SKM-1 (cell line): Measurements from ENCODE around the gene TAF11.
"Not testable (repeated sequence)": the region's sequence is repeated elsewhere in the genome, so short reads cannot be mapped to it uniquely, and the experiment has no call there.

Source experiments
- DNase-seq: peaks from one replicate; lab custom pipeline; 2025; ENCODE audit not compliant: unreplicated experiment; lab: John Stamatoyannopoulos, UW

TAF11 gene

DNA sequence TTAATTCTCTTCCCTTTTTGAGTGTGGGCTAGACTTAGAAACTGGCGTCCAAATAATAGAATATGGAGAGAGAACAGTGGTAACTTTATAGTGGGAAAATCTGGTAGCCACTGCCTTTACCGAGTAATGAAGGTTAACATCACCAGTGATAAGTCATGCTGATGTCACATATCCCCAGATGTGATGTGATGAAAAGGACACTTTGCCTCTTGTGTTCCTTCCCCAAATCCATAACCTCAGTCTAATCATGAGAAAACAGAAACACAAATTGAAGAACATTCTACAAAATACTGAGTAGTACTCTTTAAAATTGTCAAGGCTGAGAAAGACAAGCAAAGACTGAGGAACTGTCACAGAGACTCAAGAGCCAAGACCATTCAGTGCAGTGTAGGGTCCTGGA, 19.0 kb upstream of the TAF11 start:
- no peak for DNase-seq

DNA sequence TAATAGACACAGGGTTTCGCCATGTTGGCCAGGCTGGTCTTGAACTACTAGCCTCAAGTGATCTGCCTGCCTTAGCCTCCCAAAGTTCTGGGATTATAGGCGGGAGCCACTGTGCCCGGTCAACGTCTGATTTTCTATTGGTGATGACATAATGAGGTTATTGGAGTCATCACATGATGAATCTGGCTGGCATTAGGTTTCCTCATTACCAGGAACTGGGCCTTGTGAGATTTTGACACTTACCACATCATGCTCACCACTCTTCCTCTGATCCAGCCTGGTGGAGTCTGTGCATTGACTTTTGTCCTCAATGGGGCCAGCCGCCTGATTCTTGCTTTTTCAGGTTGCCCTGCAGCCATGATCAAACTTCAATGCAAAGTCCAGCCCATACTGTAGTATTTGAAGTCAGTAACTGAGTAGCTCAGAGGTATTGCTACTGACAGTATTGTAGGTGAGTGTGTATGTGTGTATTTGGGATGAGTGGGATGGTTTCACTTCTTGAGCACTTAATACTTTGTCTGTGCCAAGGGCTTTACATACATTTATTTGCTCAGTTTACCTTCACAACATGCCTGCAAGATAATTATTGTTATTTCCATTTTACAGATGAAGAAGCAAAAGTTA, 17.3 kb upstream of the TAF11 start:
- DNase-seq: no peak

DNA sequence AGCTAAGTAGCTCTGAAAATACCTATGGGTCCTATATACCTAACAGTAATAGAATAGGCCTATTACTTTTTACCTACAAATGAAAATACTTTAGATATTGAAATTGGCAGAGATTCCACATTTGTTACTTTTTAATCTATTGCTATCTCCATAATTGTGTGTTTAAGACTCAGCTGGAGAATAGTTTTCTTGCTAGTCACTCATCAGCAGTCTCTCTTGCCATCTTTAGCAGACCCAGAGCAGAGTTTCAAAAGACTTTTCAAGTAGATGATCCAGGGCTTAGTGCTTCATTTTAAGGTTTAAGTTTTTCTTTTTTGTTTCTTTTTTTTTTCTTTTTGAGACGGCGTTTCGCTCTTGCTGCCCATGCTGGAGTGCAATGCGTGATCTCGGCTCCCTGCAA, 14.1 kb upstream of the TAF11 start:
- DNase-seq: no peak

- DNase-seq: no peak
These were observed 12.6 kb upstream of the TAF11 start for GRCh38 chr6:34900321-34901031.

- DNase-seq: not testable (repeated sequence)
These were observed 11.9 kb upstream of the TAF11 start for GRCh38 chr6:34899748-34900147.

DNA sequence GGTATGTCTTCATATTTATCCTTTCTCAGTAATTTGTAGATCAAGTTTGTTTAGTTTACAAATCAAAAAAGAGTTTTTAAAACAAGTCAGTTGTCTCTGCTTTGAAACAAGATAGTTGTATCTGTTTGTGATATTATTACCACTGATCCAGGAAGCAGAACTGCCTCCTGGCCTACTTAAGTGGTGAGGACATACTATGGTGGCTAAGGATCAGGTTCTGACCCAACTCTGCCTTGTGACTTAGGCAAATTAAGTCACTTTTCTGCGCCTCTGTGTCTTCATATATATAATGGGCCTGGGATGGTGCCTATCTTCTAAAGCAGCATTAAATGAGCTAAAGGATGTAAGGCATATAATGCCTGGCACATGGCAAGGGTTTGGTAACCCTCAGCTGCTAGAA, 9.9 kb upstream of the TAF11 start:
- DNase-seq: no peak

- no peak for DNase-seq
These were observed 9.3 kb upstream of the TAF11 start for GRCh38 chr6:34897130-34897529.

DNA sequence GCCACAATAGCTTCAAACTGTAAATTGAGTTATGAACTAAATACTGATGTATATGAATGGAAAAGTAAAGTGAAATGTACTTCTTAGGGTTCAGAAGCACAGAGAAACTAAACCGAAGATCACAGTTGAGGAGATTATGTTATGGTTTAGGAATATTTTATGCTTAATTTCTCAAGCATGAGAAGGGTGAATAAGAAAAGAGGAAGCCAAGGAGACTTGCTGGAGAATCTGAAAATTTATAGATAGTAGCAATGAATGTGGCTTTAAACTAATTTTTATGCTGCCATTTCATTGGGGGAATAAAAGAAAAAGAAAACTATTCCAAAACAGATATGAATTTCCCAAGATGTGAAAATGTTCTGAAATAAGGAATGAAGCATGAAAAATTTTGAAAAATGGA, 6.9 kb upstream of the TAF11 start:
- no peak for DNase-seq

DNA sequence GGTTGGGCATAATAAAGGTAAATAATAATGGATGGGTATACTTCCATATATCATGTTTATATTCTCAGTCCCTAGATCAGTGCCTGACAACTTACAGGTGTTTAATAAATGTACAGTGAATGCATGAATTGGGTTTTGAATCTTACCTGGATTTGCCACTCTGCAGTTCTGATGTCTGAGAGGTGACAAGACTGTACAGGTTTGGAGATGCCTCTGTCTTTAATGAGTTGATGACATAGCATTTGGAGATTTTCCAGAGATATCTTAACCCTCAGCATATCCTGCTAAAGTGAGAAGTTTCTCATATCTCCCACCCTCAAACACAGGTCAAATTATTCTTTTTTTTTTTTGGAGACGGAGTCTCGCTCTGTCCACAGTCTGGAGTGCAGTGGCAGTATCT, 3.5 kb upstream of the TAF11 start:
- no peak for DNase-seq

GRCh38 chr6:34890533-34890925, 2.7 kb upstream of the TAF11 start:
- no peak for DNase-seq

- DNase-seq: peak; percentile 45
These were observed 1.2 kb upstream of the TAF11 start, which contains the start of gene ANKS1A for GRCh38 chr6:34888874-34889555. Gene ANKS1A, plus strand, starts transcription at chr6:34889255. Its CDS starts 148 bp downstream, at chr6:34889403.

- DNase-seq: no peak
These were observed 643 bp upstream of the TAF11 start for GRCh38 chr6:34888514-34888856.

DNA sequence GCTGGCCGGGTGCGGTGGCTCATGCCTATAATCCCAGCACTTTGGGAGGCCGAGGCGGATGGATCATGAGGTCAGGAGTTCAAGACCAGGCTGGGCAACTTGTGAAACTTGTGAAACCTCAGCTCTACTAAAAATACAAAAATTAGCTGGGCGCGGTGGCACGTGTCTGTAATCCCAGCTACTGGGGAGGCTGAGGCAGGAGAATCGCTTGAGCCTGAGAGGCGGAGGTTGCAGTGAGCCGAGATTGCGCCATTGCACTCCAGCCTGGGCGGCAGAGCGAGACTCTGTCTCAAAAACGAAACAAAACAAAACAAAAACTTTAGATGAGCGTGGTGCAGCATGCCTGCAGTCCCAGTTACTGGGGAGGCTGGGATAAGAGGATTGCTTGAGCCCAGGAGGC, 2.0 kb downstream of the TAF11 start:
- DNase-seq: not testable (repeated sequence)

GRCh38 chr6:34884996-34885395, 2.8 kb downstream of the TAF11 start:
- DNase-seq: no peak

- DNase-seq: not testable (repeated sequence)
These were observed 3.8 kb downstream of the TAF11 start for GRCh38 chr6:34884073-34884472.

- DNase-seq: no peak
These were observed 9.9 kb downstream of the TAF11 start for GRCh38 chr6:34877869-34878485.

GRCh38 chr6:34877259-34877658, 10.6 kb downstream of the TAF11 start:
- no peak for DNase-seq

GRCh38 chr6:34876472-34876871, 11.4 kb downstream of the TAF11 start:
- DNase-seq: no peak

DNA sequence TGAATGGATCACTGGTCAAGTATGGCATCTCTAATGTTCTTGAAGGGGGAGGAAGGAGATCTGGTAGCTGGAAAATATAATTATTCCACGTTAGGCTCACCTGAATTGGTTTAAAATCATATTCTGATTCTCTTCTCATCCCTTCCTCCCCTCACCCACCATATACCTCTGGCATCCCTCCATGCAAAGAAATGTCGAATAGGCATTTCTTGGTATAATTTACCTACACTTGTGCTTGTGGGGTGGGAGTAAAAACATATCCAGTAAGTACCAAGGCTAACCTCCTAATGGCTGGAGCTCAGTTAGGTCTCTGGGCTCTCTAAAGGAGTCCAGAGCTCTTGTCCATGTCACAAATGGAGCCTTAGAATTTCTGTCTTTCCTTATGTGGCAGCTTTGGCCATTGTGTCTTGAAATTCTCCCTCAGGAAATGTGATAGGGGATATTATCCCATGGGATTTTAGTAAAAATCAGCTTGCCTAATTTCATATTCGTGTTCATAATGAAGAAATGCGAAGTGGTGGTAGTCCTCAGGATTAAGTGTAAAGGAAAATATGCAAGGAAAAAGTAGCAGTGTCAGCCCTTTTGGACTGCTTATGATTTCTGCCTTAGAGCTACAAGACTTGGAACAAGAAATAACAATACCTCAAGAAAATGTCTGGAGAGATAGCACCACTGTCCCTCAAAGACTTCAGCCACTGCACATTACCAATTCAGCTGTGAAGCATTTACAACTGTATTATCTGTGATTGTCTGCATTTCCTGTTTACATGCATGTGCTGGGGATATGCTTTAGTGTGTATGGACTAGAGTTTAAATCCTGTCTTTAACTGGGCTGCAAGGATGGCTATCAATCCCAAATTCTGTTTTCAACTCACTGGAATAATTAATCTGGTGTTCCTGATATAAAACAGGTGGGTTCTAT, 12.3 kb downstream of the TAF11 start:
- no peak for DNase-seq

- DNase-seq: no peak
These were observed 15.5 kb downstream of the TAF11 start for GRCh38 chr6:34872332-34872731.

- no peak for DNase-seq
These were observed 16.0 kb downstream of the TAF11 start for GRCh38 chr6:34871853-34872252.
